Motor neuron (in vitro differentiated cells): ENCODE data around the gene CDH15. TPM values are rescaled to one million over a fixed set of nuclear protein-coding genes. Genes with fewer than 3 reads are reported as not detected.
A peak's percentile ranks its signal among the peaks of the same experiment; 100 is the strongest.

ENCODE experiments used
- ATAC-seq, 8 experiments: fragments of 200-7000 bp; cut with Tn5 transposase; replicated peaks in 6 of 8; 2 replicates each; pipeline ENCODE4 v1.8.0; 2021; ENCODE audit warnings: mild to moderate bottlenecking in 8 of 8, moderate library complexity in 8 of 8
- H3K27ac ChIP-seq, 2 donors: fragments of 250-450 bp; sonication (Bioruptor Pico); 2 replicates each; pipeline ENCODE4 v1.9.0; 2021; ENCODE audit warnings: antibody characterized with exemption in 2 of 2, mild to moderate bottlenecking in 2 of 2, moderate library complexity in 1 of 2
- H3K4me1 ChIP-seq, 2 donors: fragments of 250-450 bp; sonication (Bioruptor Pico); replicated peaks in 1 of 2; 2 replicates each; pipeline ENCODE4 v1.6.1; 2021; ENCODE audit warnings: antibody characterized with exemption in 2 of 2, mild to moderate bottlenecking in 2 of 2, moderate library complexity in 1 of 2
- H3K4me3 ChIP-seq, 5 donors: fragments of 250-450 bp; sonication (Bioruptor Pico); 2 replicates each; pipeline ENCODE4 v1.9.0; 2021; ENCODE audit warnings: antibody characterized with exemption in 5 of 5, mild to moderate bottlenecking in 5 of 5, moderate library complexity in 4 of 5
- WGBS, 10 experiments: fragments of 450-650 bp; shearing (Covaris generic); methylation state at CpG; one replicate each; pipeline ENCODE4 v1.0.0; 2022; 5-methylcytosine and 5-hydroxymethylcytosine counted together
- in situ Hi-C, 9 experiments: fragments of 400-800 bp; cut with MboI; loops; one replicate each; pipeline ENCODE4 v1.15.0; 2021; ENCODE audit warnings: low sequenced_read_pairs in 9 of 9, low pct_unique_long_range_greater_than_20kb in 2 of 9; ENCODE audit not compliant: unreplicated experiment in 9 of 9
- total RNA-seq, 8 experiments: library from RNA; unstranded; fragments of 300-600 nt; gene quantifications; 2 replicates each; pipeline versions ENCODE4 v1.2.3 to v1.2.4, GENCODE V29; 2022

The CDH15 gene
- total RNA-seq, 8 experiments from 2014 or later = 0.11 to 0.38 (median 0.22) TPM; not detected in 2

GRCh38 chr16:89154390-89155183 lies 17.0 kb upstream of the CDH15 start:
- ATAC-seq = peak in 1 of 8 experiments; percentile 10
- WGBS, 10 experiments = 60 to 81% (median 65%) methylated on average over 1 to 10 of the region's 24 CpGs; no CpG with 5 or more reads in 7 of the 10 experiments
- H3K4me3 ChIP-seq = no peak overlapping the region
- in situ Hi-C loops = loop anchor here in 3 of 9 experiments (25.0 kb wide), 3 partner anchors 217 to 417 kb away; partner anchors contain the start of genes APRT (in 1 of the 3) and CDT1 (in 1 of the 3)
- no peak overlapping the region for H3K27ac ChIP-seq
- peaks cover 10% of the 10 kb centered on the region in 2 donors for H3K4me1 ChIP-seq

- Histone ChIP-seq H3K27ac (no peak overlapping the region), H3K4me3 (no peak overlapping the region), H3K4me1 (peaks cover 12 to 15% of the 10 kb centered on the region in 2 donors)
- in situ Hi-C loops = loop anchor here in 3 of 9 experiments (25.0 kb wide), 3 partner anchors 218 to 418 kb away; partner anchors contain the start of genes APRT (in 1 of the 3) and CDT1 (in 1 of the 3)
- ATAC-seq = peak in 6 of 8 experiments; percentile 6 to 69 (median 32)
- WGBS, 10 experiments = 0 to 100% (median 44%) methylated on average over 1 to 9 of the region's 19 CpGs; no CpG with 5 or more reads in 4 of the 10 experiments
Observed at GRCh38 chr16:89155184-89155679, 16.3 kb upstream of the CDH15 start.

GRCh38 chr16:89155851-89156739 lies 15.5 kb upstream of the CDH15 start:
- Histone ChIP-seq H3K27ac (no peak overlapping the region), H3K4me3 (no peak overlapping the region), H3K4me1 (peaks cover 12 to 15% of the 10 kb centered on the region in 2 donors)
- peak in 1 of 8 experiments; percentile 7 for ATAC-seq
- 25 to 100% (median 80%) methylated on average over 1 to 10 of the region's 24 CpGs; no CpG with 5 or more reads in 3 of the 10 experiments for WGBS, 10 experiments
- in situ Hi-C loops = loop anchor here in 3 of 9 experiments (25.0 kb wide), 3 partner anchors 219 to 419 kb away; partner anchors contain the start of genes APRT (in 1 of the 3) and CDT1 (in 1 of the 3)

GRCh38 chr16:89156740-89157645 lies 14.6 kb upstream of the CDH15 start:
- WGBS, 10 experiments = 40 to 100% (median 77%) methylated on average over 1 to 12 of the region's 26 CpGs; no CpG with 5 or more reads in 4 of the 10 experiments

GRCh38 chr16:89157778-89158177 lies 13.8 kb upstream of the CDH15 start:
- ATAC-seq = no peak
- WGBS, 10 experiments = 80 to 100% (median 85%) methylated on average over 1 to 4 of the region's 12 CpGs; no CpG with 5 or more reads in 7 of the 10 experiments
- no peak overlapping the region for H3K27ac ChIP-seq
- H3K4me1 ChIP-seq = peaks cover 24 to 25% of the 10 kb centered on the region in 2 donors
- H3K4me3 ChIP-seq = no peak overlapping the region
- in situ Hi-C loops = loop anchor here in 3 of 9 experiments (25.0 kb wide), 3 partner anchors 220 to 420 kb away; partner anchors contain the start of genes APRT (in 1 of the 3) and CDT1 (in 1 of the 3)

More at GRCh38 chr16:89156740-89157645, 14.6 kb upstream of the CDH15 start:
- Histone ChIP-seq H3K4me1 (peaks cover 17 to 21% of the 10 kb centered on the region in 2 donors), H3K4me3 (no peak overlapping the region), H3K27ac (no peak overlapping the region)
- ATAC-seq = peak in 1 of 8 experiments; percentile 18
- in situ Hi-C loops = loop anchor here in 3 of 9 experiments (25.0 kb wide), 3 partner anchors 220 to 420 kb away; partner anchors contain the start of genes APRT (in 1 of the 3) and CDT1 (in 1 of the 3)

- peaks cover 28 to 34% of the 10 kb centered on the region in 2 donors for H3K4me1 ChIP-seq
- peak overlapping the region; percentile 49 to 89 for H3K27ac ChIP-seq
- WGBS, 10 experiments = 20 to 80% (median 74%) methylated on average over 1 to 13 of the region's 48 CpGs; no CpG with 5 or more reads in 3 of the 10 experiments
- ATAC-seq = peak in 5 of 8 experiments; percentile 35 to 64 (median 64)
- H3K4me3 ChIP-seq = no peak overlapping the region
- in situ Hi-C loops = loop anchor here in 3 of 9 experiments (25.0 kb wide), 3 partner anchors 222 to 422 kb away; partner anchors contain the start of genes APRT (in 1 of the 3) and CDT1 (in 1 of the 3)
Observed at GRCh38 chr16:89159066-89159849, 12.3 kb upstream of the CDH15 start.

GRCh38 chr16:89159850-89160354 lies 11.6 kb upstream of the CDH15 start:
- in situ Hi-C loops = loop anchor here in 3 of 9 experiments (25.0 kb wide), 3 partner anchors 223 to 423 kb away; partner anchors contain the start of genes APRT (in 1 of the 3) and CDT1 (in 1 of the 3)
- no peak for ATAC-seq

GRCh38 chr16:89160977-89161701 lies 10.4 kb upstream of the CDH15 start:
- 0 to 100% (median 90%) methylated on average over 2 to 12 of the region's 29 CpGs; no CpG with 5 or more reads in 1 of the 10 experiments for WGBS, 10 experiments
- in situ Hi-C loops = loop anchor here in 3 of 9 experiments (25.0 kb wide), 3 partner anchors 224 to 424 kb away; partner anchors contain the start of genes APRT (in 1 of the 3) and CDT1 (in 1 of the 3)

More at GRCh38 chr16:89159850-89160354, 11.6 kb upstream of the CDH15 start:
- no peak overlapping the region for H3K4me3 ChIP-seq
- H3K27ac ChIP-seq = peak overlapping the region in 1 of 2 donors; percentile 89
- peaks cover 35 to 41% of the 10 kb centered on the region in 2 donors for H3K4me1 ChIP-seq
- 67 to 100% (median 80%) methylated on average over 1 to 2 of the region's 20 CpGs; no CpG with 5 or more reads in 5 of the 10 experiments for WGBS, 10 experiments

GRCh38 chr16:89161763-89162713 lies 9.5 kb upstream of the CDH15 start:
- H3K27ac ChIP-seq = peak overlapping the region in 1 of 2 donors; percentile 24
- peak in 5 of 8 experiments; percentile 33 to 69 (median 48) for ATAC-seq
- peaks cover 44 to 52% of the 10 kb centered on the region in 2 donors for H3K4me1 ChIP-seq
- in situ Hi-C loops = loop anchor here in 3 of 9 experiments (25.0 kb wide), 3 partner anchors 225 to 425 kb away; partner anchors contain the start of genes APRT (in 1 of the 3) and CDT1 (in 1 of the 3)
- WGBS, 10 experiments = 37 to 100% (median 81%) methylated on average over 1 to 16 of the region's 40 CpGs; no CpG with 5 or more reads in 2 of the 10 experiments
- no peak overlapping the region for H3K4me3 ChIP-seq

More at GRCh38 chr16:89160977-89161701, 10.4 kb upstream of the CDH15 start:
- Histone ChIP-seq H3K27ac (peak overlapping the region in 1 of 2 donors; percentile 24), H3K4me3 (no peak overlapping the region), H3K4me1 (peaks cover 42 to 48% of the 10 kb centered on the region in 2 donors)
- no peak for ATAC-seq
